K562 (cell line): ENCODE data around the gene CFAP206. TPM values are rescaled to one million over a fixed set of nuclear protein-coding genes. Genes with fewer than 3 reads are reported as not detected.

Experiments
- ATAC-seq: fragments of 200-7000 bp; cut with Tn5 transposase; 3 replicates; pipeline ENCODE4 v1.9.1; 2020; ENCODE audit warnings: moderate library complexity
- BruUV-seq: library from RNA; stranded (reverse); fragments of 400-500 nt; replicated peaks from 2 replicates; lab custom pipeline; 2021; lab: Mats Ljungman, UMichigan
- CTCF ChIA-PET: fragments of 300-600 bp; formaldehyde crosslinking; extraction: SDS; loops from one replicate; lab custom pipeline; 2021; ENCODE audit warnings: low intra/inter-chr PET ratio; lab: Yijun Ruan, JAX
- POLR2A ChIA-PET: fragments of 300-600, 350-650 bp; sonication (Branson Sonifier 250); formaldehyde crosslinking; extraction: SDS; loops from one replicate; lab custom pipeline; 2021; ENCODE audit warnings: antibody characterized with exemption, inconsistent platforms; lab: Yijun Ruan, JAX
- DNase-seq, 4 experiments: peaks; one replicate each; pipeline versions ENCODE4 v3.0.0 to v3.0.0-alpha.2; 2011 to 2018; ENCODE audit warnings: low spot score in 3 of 4, mixed read lengths in 3 of 4; ENCODE audit errors: extremely low read depth in 1 of 4
- FAIRE-seq: peaks from 2 replicates; lab custom pipeline; 2011; peaks lifted over from hg19 to GRCh38; lab: Jason Lieb, UNC
- H2AFZ ChIP-seq: 2 replicates; pipeline ENCODE4 v1.6.0; 2011; ENCODE audit warnings: low read depth, low read length, control low read depth, inconsistent platforms
- H3K27ac ChIP-seq: fragments of 200-600 bp; 3 replicates; pipeline ENCODE4 v1.8.0; 2011; ENCODE audit warnings: low read depth, mild to moderate bottlenecking, control low read depth, inconsistent platforms, low read length, moderate library complexity, mixed read lengths; ENCODE audit errors: extremely low read depth
- H3K27me3 ChIP-seq, 2 experiments: fragments of 300-600 bp in 1 of 2; 2 replicates in 1 of 2; 3 replicates in 1 of 2; pipeline versions ENCODE4 v1.6.0 to v1.8.0; 2011; ENCODE audit warnings: inconsistent platforms in 2 of 2, low read length in 2 of 2, mild to moderate bottlenecking in 1 of 2, mixed read lengths in 1 of 2, moderate library complexity in 1 of 2; ENCODE audit not compliant: control insufficient read depth in 2 of 2, insufficient read depth in 2 of 2
- H3K36me3 ChIP-seq: fragments of 300-600 bp; 3 replicates; pipeline ENCODE4 v1.8.0; 2011; ENCODE audit warnings: mild to moderate bottlenecking, low read length, inconsistent platforms; ENCODE audit not compliant: control insufficient read depth, insufficient read depth
- H3K4me1 ChIP-seq, 2 experiments: fragments of 200-600 bp in 1 of 2; replicated peaks in 1 of 2; 2 replicates in 1 of 2; 3 replicates in 1 of 2; pipeline versions ENCODE4 v1.5.1 to v1.8.0; 2011; ENCODE audit warnings: inconsistent platforms in 2 of 2, low read length in 2 of 2, mild to moderate bottlenecking in 1 of 2, mixed read lengths in 1 of 2, moderate library complexity in 1 of 2; ENCODE audit not compliant: control insufficient read depth in 2 of 2, insufficient read depth in 2 of 2
- H3K4me2 ChIP-seq: 2 replicates; pipeline ENCODE4 v1.6.1; 2011; ENCODE audit warnings: low read length, control low read depth, inconsistent platforms, mixed read lengths; ENCODE audit not compliant: insufficient read depth
- H3K4me3 ChIP-seq: fragments of 200-600 bp; sonication (generic), shearing (Covaris generic); 2 replicates; pipeline ENCODE4 v1.5.1; 2016; ENCODE audit warnings: control low read depth, inconsistent platforms
- H3K79me2 ChIP-seq: fragments of 200-600 bp; 3 replicates; pipeline ENCODE4 v1.8.0; 2011; ENCODE audit warnings: low read length, inconsistent platforms; ENCODE audit not compliant: control insufficient read depth, insufficient read depth
- H3K9ac ChIP-seq, 2 experiments: 2 replicates each; pipeline versions ENCODE4 v1.6.0 to v1.6.1; 2011; ENCODE audit warnings: low read depth in 2 of 2, low read length in 2 of 2, control low read depth in 1 of 2, inconsistent platforms in 1 of 2, mild to moderate bottlenecking in 1 of 2, mixed read lengths in 1 of 2; ENCODE audit not compliant: insufficient read depth in 1 of 2
- H3K9me1 ChIP-seq: one replicate; pipeline ENCODE4 v1.6.0; 2011; ENCODE audit warnings: inconsistent platforms, mild to moderate bottlenecking, low read length, moderate library complexity; ENCODE audit not compliant: control insufficient read depth, insufficient read depth
- H3K9me3 ChIP-seq: replicated peaks from 2 replicates; pipeline ENCODE4 v1.5.1; 2011; ENCODE audit warnings: low read depth, low read length, inconsistent platforms; ENCODE audit not compliant: control insufficient read depth, insufficient read depth
- H4K20me1 ChIP-seq: replicated peaks from 2 replicates; pipeline ENCODE4 v1.6.1; 2011; ENCODE audit warnings: low read length, inconsistent platforms, mixed read lengths; ENCODE audit not compliant: control insufficient read depth, insufficient read depth
- COPS2 ChIP-seq: fragments of 450-650 bp; conservative IDR thresholded peaks from 2 replicates; pipeline ENCODE4 v1.6.1; 2016; ENCODE audit warnings: mild to moderate bottlenecking, moderate library complexity
- CREBBP ChIP-seq: IDR thresholded peaks from one replicate; pipeline ENCODE4 v1.6.1; 2012; ENCODE audit warnings: low read depth, mild to moderate bottlenecking, control low read depth, inconsistent platforms, low read length
- IRF1 ChIP-seq: sonication (generic); formaldehyde crosslinking; IDR thresholded peaks from 2 replicates; pipeline ENCODE4 v1.8.0; 2022; ENCODE audit warnings: missing genetic modification reagents, mild to moderate bottlenecking, borderline replicate concordance
- PHB ChIP-seq: fragments of 250-450 bp; sonication (Bioruptor Pico); IDR thresholded peaks from 2 replicates; pipeline ENCODE4 v1.5.0; 2021
- POLR2A ChIP-seq: fragments of 450-650 bp; conservative IDR thresholded peaks from 2 replicates; pipeline ENCODE4 v1.6.1; 2016
- RAD51 ChIP-seq: fragments of 450-650 bp; IDR thresholded peaks from 2 replicates; pipeline ENCODE4 v1.7.1; 2016; ENCODE audit warnings: low read depth, mild to moderate bottlenecking, borderline replicate concordance
- RBM15 ChIP-seq: fragments of 200-400 bp; formaldehyde crosslinking; IDR thresholded peaks from 2 replicates; pipeline ENCODE4 v1.6.1; 2018; ENCODE audit warnings: mild to moderate bottlenecking, low read length, moderate library complexity; ENCODE audit not compliant: insufficient read depth
- RBM17 ChIP-seq: fragments of 200-400 bp; formaldehyde crosslinking; IDR thresholded peaks from 2 replicates; pipeline ENCODE4 v1.6.1; 2017; ENCODE audit warnings: low read depth, mild to moderate bottlenecking, low read length, borderline replicate concordance
- RERE ChIP-seq: sonication (generic); formaldehyde crosslinking; IDR thresholded peaks from 2 replicates; pipeline ENCODE4 v1.8.0; 2023; ENCODE audit warnings: missing genetic modification reagents, mild to moderate bottlenecking, borderline replicate concordance
- SAFB2 ChIP-seq: fragments of 200-400 bp; formaldehyde crosslinking; IDR thresholded peaks from 2 replicates; pipeline ENCODE4 v1.6.1; 2018; ENCODE audit warnings: borderline replicate concordance, low read length, low read depth, moderate library complexity; ENCODE audit not compliant: severe bottlenecking
- THRAP3 ChIP-seq: fragments of 450-650 bp; IDR thresholded peaks from 2 replicates; pipeline ENCODE4 v1.6.1; 2016; ENCODE audit warnings: mild to moderate bottlenecking, inconsistent platforms, borderline replicate concordance
- ZBTB26 ChIP-seq: fragments of 450-650 bp; formaldehyde crosslinking; IDR thresholded peaks from 2 replicates; pipeline ENCODE4 v1.4.0; 2022; ENCODE audit warnings: missing genetic modification characterization
- ZNF263 ChIP-seq: sonication (generic); formaldehyde crosslinking; IDR thresholded peaks from 2 replicates; pipeline ENCODE4 v1.8.0; 2022; ENCODE audit warnings: mild to moderate bottlenecking, missing genetic modification reagents, borderline replicate concordance
- ZNF395 ChIP-seq: fragments of 200-800 bp; sonication (Bioruptor generic); IDR thresholded peaks from 2 replicates; pipeline ENCODE4 v1.6.1; 2017; ENCODE audit warnings: missing genetic modification characterization, missing compliant biosample characterization
- ZNF780A ChIP-seq: fragments of 250-450 bp; sonication (Bioruptor Pico); IDR thresholded peaks from 2 replicates; pipeline ENCODE4 v1.5.0; 2021; ENCODE audit warnings: mild to moderate bottlenecking
- WGBS: fragments of 100-300 bp; shearing (Covaris generic); methylation state at CpG from one replicate; pipeline ENCODE4 v1.1.6; 2016; ENCODE audit warnings: low coverage, mixed read lengths; ENCODE audit not compliant: insufficient coverage; ENCODE audit errors: missing lambda C conversion rate; 5-methylcytosine and 5-hydroxymethylcytosine counted together
- in situ Hi-C: fragments of 300-500 bp; cut with MboI; formaldehyde crosslinking; loops from 4 replicates; pipeline ENCODE4 v1.15.0; 2018; ENCODE audit warnings: inconsistent platforms, mixed read lengths
- intact Hi-C: fragments of 100-400 bp; cut with micrococcal nuclease; formaldehyde crosslinking; loops from 2 replicates; pipeline ENCODE4 v1.14.2; 2022
- polyA plus RNA-seq, 8 experiments: library from polyadenylated mRNA; depleted of rRNA in 4 of 8; stranded (reverse) in 5 of 8; unstranded in 3 of 8; fragments of >200 nt; fragmentation: Nextera tagmentation in 2 of 8; fragmentation: Illumina TruSeq in 1 of 8; extraction: Ambion mirVana in 2 of 8; extraction: Trizol in 1 of 8; gene quantifications; 2 replicates each; pipeline versions ENCODE4 v1.2.1 to v1.2.3, GENCODE V29; 2011 to 2014; ENCODE audit warnings: inconsistent platforms in 1 of 8, missing spikeins in 1 of 8
- total RNA-seq, 7 experiments: library from RNA; depleted of rRNA in 6 of 7; stranded (reverse); fragments of >200 nt in 6 of 7; fragmentation: Illumina TruSeq in 2 of 7; extraction: Trizol in 2 of 7; gene quantifications; 2 replicates each; pipeline versions ENCODE4 v1.2.1 to v1.2.3, GENCODE V29; 2011 to 2021; ENCODE audit warnings: low replicate concordance in 1 of 7

Gene CFAP206
- total and polyA plus RNA-seq, 9 of the 15 experiments (the other 6 are each of a cell fraction or from before 2014, with no cell fraction given): 0.06 to 0.33 (median 0.18) TPM; not detected in 2

GRCh38 chr6:87430499-87430898, 22.7 kb downstream of the CFAP206 start:
- WGBS: 8% methylated on average over 3 of the region's 3 CpGs
- FAIRE-seq (no peak), ATAC-seq (no peak), DNase-seq (no peak)
- intact Hi-C loops: no loop called here
- BruUV-seq: no TSS peak
- Histone ChIP-seq H2AFZ (no peak overlapping the region), H3K9me3 (no peaks in the 10 kb centered on the region), H4K20me1 (no peaks in the 10 kb centered on the region), H3K9me1 (no peaks in the 10 kb centered on the region), H3K9ac (no peak overlapping the region), H3K79me2 (no peaks in the 10 kb centered on the region), H3K4me3 (no peak overlapping the region), H3K36me3 (no peaks in the 10 kb centered on the region), H3K27me3 (peaks cover 0 to 9% of the 10 kb centered on the region in 2 experiments; a peak in 1 of 5 replicates), H3K27ac (no peak overlapping the region), H3K4me1 (no peaks in the 10 kb centered on the region), H3K4me2 (no peak overlapping the region)
- in situ Hi-C loops: no loop called here
- CTCF ChIA-PET: no interaction called here
- POLR2A ChIA-PET: interaction anchor here (1.5 kb wide), 1 partner anchor 13 kb away, joined by 3 read pairs; no protein-coding TSS in a partner anchor
- TF ChIP-seq COPS2 (no peak), RBM15 (no peak), SAFB2 (no peak), PHB (CRISPR knock-in tag) (no peak), RAD51 (no peak), POLR2A (no peak), CREBBP (no peak), ZNF780A (CRISPR knock-in tag) (no peak), ZBTB26 (CRISPR knock-in tag) (no peak), RBM17 (no peak), RERE (CRISPR knock-in tag) (no peak), ZNF395 (no peak), THRAP3 (no peak), ZNF263 (no peak), IRF1 (CRISPR knock-in tag) (no peak)
